GM18870 (cell line): ENCODE results near the gene IFIT3.
A peak's percentile ranks its signal among the peaks of the same experiment; 100 is the strongest.

Source experiments
- ATAC-seq: cut with Tn5 transposase; IDR thresholded peaks from one replicate; pipeline ENCODE4 v1.9.1; 2021; ENCODE audit warnings: moderate library complexity; ENCODE audit not compliant: unreplicated experiment

Gene IFIT3

DNA sequence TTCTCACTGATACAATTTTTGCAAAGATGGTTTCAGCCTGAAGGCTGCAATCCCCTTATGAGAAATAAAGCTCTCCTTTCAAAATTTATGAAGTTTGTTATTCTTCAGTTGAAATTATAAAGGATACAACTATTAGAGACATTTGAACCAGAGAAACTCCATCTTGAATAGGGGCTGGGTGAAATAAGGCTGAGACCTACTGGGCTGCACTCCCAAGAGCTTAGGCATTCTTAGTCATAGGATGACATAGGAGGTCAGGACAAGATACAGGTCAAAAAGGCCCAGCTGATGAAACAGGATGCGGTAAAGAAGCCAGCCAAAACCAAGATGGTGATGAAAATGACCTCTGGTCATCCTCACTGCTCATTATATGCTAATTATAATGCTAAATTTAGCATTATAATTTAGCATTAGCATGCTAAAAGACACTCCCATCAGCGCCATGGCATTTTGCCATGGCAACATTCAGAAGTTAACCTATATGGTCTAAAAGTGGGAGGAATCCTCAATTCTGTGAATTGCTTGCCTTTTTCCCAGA lies 27.7 kb downstream of the IFIT3 start:
- no peak for ATAC-seq

DNA sequence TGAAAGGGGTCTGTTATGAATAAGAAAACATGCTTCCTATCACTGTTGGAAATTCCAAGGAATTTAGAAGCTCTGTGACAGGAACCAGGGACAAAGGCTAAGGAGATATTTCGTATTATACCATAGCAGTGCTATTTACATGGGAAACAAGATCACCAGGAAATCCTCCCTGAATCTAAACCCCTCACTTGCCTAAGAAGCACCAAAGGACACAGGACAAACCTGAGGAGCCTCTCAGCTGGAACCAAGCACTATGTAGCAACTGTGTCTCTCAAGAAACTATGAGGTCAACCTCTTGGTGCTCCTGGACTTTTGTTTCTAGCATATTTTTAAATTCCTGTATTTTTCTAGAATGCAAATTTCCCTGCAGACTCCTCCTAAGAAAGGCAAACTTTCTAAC lies 29.3 kb downstream of the IFIT3 start:
- no peak for ATAC-seq

DNA sequence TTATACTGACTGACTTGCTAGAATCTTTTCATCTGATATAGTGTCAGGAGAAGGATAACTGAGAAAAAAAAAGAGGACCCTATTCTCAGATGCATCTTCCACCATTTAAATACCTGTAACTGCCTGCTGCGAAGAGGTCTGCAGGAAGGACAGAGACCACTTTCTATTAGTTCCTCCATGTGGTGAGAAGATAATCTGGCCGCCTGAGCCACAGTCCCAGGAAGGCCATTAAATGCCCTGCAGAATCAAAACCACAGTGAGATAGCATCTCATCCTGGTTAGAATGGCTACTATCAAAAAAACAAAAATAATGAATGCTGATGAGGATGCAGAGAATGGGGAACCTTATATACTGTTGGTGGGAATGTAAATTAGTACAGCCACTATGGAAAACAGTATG lies 30.2 kb downstream of the IFIT3 start:
- no peak for ATAC-seq

DNA sequence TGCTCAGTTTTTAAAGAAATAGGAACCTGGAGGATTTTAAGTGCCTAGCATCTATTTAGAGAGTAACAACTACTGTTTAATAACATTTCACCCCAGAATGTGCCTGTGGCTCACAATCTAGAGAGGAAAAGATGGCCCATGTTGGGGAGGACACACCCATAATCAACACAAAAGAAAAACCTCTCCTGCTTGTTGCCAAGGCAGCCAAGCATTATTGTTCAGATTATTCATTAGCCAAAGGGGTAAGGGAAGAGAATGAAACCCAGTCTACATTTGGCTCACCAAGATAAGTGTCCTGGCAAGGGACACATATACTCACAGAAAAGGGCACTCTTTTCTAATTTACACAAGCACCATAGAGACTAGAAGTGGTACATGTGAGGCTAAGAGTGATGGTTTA lies 32.4 kb downstream of the IFIT3 start:
- no peak for ATAC-seq

DNA sequence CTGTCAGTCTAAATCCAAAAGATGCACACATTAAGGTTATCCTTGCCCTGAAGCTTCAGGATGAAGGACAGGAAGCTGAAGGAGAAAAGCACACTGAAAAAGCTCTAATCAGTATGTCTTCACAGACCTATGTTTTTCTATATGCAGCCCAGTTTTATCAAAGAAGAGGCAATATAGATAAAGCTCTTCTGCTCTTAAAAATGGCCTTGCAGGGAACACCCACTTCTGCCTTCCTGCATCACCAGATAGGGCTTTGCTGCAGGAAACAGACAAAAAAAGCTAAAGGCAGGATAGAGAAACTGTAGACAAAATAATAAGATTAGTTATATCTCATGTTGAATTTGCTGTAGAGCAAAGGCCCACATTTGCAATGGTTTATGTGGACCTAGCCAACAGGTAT lies 35.1 kb downstream of the IFIT3 start:
- ATAC-seq, result no peak

DNA sequence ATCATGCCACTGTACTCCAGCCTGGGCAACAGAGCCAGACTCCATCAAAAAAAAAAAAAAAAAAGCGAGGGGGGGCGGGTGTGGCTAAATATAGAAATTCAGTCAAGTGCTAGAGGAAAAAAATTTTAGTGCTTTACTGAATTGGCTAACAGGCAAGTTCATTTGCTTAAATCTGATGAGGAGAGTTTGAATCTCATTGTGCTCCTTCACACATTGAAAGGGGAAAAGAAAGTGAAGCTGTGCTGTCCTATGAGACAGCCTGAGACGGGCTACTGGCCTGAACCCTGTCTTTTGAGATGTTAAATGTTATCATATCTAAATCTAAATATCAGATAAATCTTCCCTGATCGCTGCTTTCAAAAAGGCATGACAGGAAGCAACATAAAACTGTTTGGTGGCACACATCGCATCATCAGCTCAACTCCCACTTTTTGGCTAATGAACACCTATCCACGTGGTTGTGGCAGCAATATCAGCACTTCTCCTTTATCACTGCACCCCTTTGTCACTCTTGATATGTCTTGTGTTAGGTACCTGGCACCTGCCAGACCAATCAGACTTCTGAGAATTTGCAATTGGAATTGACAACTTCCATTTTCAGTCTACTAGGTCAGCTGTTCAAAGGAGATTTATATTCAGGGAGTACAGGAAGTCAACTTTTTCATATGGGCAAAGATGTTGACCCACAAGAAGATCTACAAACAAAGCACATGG lies 36.1 kb downstream of the IFIT3 start:
- ATAC-seq, result no peak

DNA sequence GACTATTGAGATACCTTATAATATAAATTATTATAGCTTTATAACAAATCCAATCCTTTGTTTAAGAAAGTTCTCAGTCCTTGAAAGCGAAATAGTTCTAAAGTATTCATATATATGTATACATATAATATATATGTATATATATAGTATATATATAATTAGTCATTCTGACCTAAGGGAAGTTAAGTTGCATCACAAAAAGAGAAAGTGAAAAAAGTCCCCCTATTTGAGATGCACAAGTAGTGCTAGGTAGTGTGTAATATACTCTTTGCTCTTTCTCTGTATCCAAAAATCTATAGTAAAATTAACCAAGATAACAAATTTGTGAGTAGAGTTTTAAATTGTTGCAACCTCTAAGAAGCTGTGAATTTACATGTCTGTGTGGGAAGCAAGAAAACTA lies 36.7 kb downstream of the IFIT3 start:
- ATAC-seq, result no peak

DNA sequence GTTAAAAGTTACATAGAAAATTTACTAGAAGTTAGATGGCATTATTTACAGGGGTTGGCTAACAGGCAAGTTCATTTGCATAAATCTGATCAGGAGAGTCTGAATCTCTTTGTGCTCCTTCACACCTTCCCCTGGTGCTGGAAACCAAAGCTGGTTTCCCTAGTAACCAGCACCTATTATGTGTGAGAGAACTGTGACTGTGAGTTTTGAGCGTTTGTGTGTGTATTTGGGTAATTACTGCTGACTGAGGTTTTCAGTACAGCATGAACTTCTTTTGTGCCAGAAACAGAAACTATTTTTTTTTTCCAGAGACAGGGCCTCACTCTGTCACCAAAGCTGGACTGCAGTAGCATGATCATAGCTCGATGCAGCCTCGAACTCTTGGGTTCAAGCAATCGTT lies 39.7 kb downstream of the IFIT3 start:
- peak; percentile 75 for ATAC-seq

DNA sequence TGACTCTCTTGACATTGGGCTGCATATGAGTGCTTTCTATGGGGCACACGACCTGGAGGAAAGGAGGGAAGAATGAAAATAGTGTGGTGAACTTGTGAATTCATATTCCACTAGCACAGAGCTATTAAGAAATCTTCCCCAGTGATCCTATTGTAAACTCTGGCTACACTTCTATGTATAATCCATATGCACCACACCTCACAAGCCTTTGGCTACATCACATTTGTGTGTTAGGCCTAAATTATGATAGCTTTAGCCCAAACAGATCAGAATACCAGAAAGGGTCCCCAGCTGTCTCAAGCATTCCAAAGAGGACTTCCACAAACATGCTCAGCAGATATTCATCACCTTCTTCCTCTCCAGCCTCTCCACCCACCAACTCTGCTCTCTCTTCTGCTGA lies 40.3 kb downstream of the IFIT3 start:
- no peak for ATAC-seq

DNA sequence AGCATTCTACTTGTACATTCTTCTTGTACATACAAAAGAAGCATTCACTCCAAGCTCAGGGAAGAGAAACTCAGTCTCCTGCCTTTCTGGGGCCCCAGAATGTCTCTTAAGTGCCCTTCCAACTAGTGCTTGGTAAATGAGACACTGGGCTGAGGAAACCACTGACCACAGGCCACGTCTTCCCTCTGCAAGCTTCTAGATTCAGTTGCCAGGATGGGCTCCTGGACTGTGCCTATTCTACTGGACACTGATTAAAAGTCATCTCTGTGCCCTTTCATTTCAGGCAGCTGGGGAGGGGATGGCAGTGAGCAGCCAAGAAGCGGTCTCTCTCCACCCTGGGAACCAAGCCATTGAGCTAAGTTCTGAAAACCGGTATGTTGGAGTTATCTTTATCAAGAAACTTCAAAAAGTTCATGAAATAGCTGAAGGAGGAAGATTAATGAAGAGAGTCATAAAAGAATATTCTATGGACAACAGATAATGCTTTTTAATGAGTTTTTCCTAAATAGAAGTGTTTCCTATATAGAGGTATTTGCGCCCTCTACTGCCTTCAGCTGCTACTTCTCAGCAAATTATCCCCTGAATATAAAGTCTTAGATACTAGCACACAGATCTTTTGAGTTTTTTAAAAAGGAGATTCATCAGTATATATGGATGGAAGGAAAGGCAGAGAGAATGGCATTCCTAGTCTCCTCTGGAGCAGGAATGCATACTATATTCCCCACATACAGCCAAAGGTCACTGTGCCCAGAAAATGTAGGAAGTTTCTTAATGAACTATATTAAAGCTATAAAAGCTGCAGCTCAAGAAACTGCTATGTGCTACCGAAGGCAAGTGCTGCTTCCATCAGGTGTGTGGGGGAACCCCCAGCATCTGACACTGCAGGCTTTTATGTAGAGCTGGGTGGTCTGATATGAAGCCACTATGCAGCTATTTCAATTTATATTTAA lies 41.6 kb downstream of the IFIT3 start:
- ATAC-seq, result no peak

DNA sequence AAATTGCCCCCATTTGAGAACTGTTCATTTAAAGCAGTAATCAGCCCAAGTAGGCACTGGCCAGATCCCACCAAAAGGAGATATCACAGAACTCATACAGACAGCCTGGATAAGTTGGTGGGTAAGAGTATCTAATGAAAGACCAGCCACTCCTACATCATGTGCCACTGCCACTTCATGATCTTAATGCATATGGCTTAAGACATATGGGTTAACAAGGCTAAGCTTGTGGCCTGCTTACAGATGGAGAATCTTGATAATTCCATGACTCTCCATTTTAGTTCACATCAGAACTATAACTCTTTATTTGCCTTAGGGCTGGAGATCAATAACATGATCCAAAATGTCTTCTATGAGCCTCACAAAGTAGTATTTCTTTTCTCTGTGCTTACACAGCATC lies 43.3 kb downstream of the IFIT3 start:
- no peak for ATAC-seq

DNA sequence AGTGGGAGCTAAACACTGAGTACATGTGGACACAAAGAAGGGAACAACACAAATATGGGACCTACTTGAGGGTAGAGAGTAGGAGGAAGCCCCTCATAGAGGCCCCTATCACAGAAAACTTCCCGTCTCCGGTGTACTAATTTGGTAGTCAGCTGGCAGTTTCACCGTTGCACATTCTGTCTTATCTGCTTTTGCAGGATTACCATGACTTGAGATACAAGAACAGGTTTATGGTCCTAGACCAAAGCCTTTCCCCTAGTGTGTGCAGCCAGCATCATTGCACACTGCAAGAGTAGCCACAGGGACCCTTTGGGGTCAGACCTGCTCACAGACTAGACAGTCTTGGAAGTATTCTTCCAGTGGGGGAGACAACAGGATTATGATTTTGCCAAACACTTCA lies 44.2 kb downstream of the IFIT3 start:
- no peak for ATAC-seq

DNA sequence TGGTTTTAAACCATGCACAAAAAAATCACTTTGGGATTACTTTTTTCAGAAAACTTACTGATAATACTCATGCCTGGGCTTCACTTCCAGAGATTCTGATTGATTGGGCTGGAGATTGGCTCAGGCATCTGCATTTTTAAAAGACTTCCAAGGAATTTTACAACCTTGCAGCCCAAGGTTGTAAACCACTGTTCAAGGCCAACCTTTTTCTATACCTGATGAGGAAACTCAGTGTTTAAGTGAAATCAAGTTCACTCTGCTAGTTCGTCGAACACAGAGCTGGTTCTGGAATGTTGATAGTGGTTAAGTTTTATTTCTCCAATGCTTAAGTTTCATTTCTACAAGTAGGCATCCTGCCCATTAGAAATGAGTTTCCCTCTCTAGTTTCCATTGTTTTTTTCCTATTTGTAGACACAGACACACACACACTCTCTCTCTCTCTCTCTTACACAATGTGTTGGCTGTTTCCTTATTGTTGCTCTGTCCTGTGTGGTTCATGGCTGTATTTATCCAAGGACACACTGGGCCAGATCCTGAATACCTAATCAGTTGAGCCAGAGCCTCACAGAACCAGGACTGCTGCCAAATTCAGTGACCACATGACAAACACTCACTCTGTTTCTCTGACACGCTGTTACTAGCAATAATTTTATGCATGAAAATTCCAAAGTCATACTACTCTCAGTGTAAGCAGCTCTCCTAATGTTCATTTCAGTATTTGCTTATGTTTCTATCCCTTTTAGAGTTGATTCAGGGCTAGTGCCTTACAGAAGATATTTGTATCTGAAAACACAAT lies 46.3 kb downstream of the IFIT3 start:
- ATAC-seq, result no peak

DNA sequence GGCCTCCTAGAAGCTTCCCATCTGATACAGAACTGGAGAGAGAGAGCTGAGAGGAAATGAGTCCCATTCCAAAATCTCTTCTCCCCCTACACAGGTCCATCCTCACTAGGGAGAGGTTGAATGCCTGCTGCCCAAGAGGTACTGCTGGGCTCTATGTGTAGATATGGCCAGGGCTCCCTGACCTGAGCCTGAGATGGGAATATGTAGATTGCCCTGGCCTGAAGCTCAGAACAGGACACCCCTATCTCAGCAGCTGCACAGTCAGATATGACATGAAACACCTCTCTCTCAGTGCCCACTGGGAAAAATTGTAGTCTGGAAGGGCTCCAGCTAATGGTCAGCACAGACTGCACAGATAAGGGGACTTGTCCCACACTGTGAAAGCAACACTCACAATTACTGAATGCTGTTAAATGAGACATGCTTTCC lies 46.9 kb downstream of the IFIT3 start:
- ATAC-seq, result no peak

DNA sequence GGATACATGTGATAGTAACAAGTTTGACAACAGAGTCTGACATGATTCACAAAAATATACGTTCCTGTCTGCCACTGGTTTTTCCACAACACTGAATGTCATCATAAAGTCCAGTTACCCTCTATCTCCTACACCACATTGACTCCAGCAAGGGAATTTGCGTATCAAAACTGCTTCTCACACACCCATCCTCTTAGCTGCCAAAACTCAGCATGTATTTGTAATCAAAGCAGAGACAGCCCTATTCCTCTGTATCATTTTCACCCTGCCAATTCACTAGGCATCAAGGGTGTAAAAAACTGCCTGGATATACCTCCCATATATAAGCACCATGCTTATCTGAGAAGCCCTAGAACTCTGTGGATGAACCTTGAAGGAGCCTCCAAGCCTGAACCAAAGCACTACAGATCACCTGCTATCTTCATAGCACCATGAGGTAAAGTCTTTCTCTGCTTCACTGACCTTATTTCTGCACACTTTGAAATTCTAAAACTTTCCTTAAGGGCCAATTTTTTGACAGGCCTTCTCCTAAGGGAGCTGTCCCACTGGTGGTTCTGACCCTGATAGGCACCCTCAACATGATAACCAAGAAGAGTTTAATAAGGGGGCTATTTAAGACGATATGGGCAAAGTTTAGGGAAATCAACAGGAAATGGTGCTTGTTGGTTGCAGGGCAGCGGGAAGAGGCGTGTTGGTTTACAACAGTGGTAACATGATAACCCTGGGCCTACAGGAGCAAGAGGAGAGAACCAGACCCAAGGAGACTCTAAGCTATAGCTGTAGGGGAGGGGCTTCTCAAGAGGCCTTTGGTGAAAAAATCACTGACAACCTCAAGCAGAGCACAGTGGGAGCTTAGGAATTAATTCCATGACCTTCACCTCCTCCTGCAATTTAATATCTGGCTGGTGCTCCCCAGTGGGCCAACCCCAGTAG lies 50.2 kb downstream of the IFIT3 start, which contains the start of gene IFIT1B:
Gene IFIT1B (plus strand): TSS at position 352 of the 933 bp plus-strand sequence. CDS start 80 bp downstream, at position 432.
- no peak for ATAC-seq

DNA sequence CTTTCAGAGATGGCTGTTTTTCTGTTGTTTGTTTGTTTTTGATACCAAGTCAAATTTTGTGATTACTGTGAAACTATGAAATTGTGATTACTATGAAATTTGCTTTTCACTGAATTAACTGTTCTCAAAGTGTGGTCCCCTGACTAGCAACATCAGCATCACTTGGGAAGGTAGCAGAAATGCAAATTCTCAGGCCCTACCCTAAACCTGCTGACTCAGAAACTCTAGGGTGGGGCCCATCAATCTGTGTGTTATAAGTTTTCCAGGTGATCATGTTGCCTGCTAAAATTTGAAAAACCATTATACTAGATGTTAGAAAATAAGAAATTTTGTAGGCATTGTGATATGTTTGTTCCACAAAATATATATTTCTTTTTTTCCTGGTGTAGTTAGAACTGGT lies 51.3 kb downstream of the IFIT3 start:
- no peak for ATAC-seq

DNA sequence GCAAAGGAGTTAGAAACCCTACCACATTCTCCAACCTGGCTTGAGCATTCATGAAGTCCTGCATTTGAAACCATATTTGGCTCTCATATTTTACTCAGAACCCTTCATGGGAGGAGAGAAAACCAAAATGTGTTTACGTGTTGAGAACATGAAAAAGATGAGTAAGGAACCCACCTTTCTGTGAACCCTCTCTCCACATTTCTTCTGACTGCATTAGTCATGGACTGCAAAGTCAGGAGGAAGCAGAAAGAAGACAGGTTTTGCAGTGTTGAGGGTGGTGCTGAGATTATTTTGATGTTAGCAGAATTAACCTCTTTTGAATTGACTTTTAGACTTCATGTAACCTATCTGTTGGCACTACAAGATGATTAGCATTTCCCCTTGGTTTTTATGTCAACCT lies 55.0 kb downstream of the IFIT3 start:
- ATAC-seq, result no peak

DNA sequence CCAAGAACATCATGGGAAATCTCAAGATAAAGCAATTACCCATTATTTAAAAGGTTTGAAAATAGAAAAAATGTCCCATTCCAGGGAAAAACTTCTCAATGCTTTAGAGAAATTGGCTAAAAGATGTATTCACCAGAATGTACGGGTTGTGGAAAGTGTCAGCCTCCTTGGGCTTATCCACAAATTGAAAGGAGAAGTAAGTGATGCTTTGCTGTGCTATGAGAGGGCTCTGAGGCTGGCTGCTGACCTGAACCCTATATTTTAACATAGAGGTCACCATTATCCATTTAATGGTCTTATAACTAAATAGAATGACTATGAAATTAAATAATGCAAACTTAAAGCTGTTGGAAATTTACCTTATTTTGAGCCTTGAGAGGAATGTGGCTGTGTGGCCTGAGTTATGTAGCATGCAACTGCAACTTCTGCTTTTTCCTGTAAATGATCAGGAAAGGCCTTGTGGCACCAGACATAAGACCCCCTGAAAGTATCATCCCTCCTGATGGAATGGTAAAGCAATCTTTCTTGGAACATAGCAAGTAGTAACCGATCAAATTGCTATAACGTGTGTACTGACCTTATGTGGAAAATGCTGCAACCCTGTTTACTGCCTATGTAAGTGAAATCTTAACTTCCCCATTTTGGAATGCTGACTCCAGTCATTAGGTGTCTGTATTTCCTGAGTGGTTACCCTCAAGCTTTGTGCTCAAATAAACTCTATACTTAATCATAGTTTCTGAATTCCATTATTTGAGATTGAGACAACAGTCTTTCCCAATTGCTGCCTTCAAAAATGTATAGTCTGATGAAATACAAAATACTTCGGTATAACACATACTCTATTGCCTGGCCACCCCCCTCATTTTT lies 56.9 kb downstream of the IFIT3 start:
- ATAC-seq, result no peak

DNA sequence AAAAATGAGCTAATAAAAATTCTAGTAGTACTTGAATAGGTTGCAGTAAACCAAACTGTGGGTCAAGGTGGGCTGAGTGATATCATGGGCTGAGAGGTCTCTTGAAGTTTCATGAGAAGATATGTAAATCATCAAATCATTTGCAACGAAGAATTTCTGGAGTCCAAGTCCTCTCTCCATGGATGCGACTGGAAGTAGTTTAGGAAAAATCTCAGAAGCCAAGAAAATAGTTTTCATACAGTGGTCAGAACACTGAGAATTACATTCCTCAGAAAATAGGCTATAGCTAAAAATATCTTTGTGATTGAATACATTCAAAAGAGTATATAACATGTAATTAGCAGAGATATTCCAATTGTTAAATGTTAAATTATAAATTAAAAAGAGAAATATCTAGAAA lies 61.0 kb downstream of the IFIT3 start:
- no peak for ATAC-seq
